ENCODE data around the gene C2orf72.

The C2orf72 gene

GRCh38 chr2:231069379-231070054 is 32.2 kb downstream of the C2orf72 start:
- DNase-seq (ENCODE audit: low read depth), result no peak

- no peak for DNase-seq (ENCODE audit: low read depth)
Observed at GRCh38 chr2:231084565-231084964, 47.2 kb downstream of the C2orf72 start.

GRCh38 chr2:231088754-231089153 is 51.4 kb downstream of the C2orf72 start:
- no peak for DNase-seq (ENCODE audit: low read depth)

GRCh38 chr2:231093933-231094332 is 56.6 kb downstream of the C2orf72 start:
- no peak for DNase-seq (ENCODE audit: low read depth)

DNA sequence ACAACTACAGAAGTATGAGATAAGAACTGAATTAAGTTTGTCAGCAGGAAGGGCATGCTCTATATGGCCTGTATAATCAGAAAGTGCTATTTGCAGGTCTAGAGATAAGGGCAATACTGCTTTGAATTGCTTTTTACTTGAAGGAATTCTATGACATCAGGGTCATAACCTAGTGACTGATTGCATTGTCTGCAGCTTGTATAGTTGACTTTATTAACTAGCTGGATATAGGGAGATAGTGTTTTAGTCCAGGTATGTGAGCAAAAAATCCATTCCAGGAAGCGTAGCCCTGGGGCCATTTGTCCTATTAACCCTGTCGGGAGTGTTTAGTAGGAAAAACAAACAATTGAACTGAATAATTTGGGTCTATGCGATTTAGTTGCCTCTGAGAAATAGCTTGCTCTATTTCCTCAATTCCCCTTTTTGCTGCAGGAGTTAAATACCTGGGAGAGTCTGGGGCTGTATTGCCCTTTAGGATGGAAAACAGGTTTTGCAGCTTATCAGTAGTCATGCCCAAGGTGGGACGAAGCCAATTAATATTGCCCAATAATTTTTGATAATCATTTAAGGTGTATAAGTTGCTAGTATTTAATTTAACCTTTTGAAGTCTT is 57.5 kb downstream of the C2orf72 start:
- no peak for DNase-seq (ENCODE audit: low read depth)

Data from HS-27A (cell line).